ENCODE data around the gene ZNF655.

DNA sequence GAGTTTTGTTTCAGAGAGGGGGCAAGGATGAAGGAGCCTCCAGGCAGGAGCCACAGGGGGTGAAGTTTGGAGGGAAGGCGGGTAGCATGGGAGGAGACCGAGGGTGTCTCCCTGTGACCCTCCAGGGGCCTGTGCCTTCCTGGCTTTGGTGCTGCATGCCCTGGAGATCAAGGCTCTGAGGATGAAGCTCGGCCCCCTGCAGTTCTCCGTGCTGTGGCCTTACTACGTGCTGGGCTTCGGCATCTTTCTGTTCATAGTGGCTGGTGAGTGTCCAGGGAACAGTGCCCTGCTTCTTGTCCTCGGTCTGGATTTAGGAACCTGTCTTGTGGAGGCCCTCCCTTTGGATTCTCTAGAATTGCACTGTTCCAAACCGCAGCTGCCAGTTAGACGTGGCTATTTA is 49.1 kb downstream of the ZNF655 start:
- TF ChIP-seq, protein P1, sequence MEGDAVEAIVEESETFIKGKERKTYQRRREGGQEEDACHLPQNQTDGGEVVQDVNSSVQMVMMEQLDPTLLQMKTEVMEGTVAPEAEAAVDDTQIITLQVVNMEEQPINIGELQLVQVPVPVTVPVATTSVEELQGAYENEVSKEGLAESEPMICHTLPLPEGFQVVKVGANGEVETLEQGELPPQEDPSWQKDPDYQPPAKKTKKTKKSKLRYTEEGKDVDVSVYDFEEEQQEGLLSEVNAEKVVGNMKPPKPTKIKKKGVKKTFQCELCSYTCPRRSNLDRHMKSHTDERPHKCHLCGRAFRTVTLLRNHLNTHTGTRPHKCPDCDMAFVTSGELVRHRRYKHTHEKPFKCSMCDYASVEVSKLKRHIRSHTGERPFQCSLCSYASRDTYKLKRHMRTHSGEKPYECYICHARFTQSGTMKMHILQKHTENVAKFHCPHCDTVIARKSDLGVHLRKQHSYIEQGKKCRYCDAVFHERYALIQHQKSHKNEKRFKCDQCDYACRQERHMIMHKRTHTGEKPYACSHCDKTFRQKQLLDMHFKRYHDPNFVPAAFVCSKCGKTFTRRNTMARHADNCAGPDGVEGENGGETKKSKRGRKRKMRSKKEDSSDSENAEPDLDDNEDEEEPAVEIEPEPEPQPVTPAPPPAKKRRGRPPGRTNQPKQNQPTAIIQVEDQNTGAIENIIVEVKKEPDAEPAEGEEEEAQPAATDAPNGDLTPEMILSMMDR (optimal IDR thresholded peaks at IDR 0.05 in 1 of 3, IDR thresholded peaks at IDR 0.05 in 1 of 3, conservative IDR thresholded peaks at IDR 0.05 in 1 of 3; ENCODE audit: extremely low read depth in 1 of 3, insufficient read depth in 2 of 3, low read length in 3 of 3) = no peak
- no peak for TF ChIP-seq EZH2 (IDR thresholded peaks at IDR 0.05; ENCODE audit: low read length)
